NCI-H1417 (cell line): ENCODE data around the gene SP5.
"Not testable (repeated sequence)": the region's sequence is repeated elsewhere in the genome, so short reads cannot be mapped to it uniquely, and the experiment has no call there.

Experiments
- DNase-seq, 3 experiments: peaks; one replicate each; lab custom pipeline; 2025; lab: John Stamatoyannopoulos, UW

Gene SP5

GRCh38 chr2:170739048-170739447 lies 23.9 kb downstream of the SP5 start:
- no peak for DNase-seq

GRCh38 chr2:170739507-170740046 lies 24.4 kb downstream of the SP5 start:
- no peak for DNase-seq

DNA sequence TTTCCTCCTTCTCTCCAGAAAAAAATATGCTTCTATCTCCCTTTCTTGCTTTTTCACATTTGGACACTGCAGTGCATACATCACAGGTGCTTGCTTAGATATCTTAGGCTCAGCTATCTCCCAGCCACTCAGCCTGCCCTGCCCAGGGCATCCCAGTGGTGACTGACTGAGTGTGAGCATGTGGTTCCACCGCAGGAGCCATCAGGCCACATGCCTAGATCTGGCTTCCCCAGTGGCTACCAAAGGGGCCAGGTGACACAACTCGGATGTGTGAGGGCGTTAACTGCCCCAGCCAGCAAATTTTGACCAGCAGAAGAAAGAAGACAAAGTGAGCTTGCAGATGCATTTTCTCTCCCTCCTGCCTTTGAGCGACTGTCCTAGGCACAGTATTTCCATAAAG lies 25.5 kb downstream of the SP5 start:
- no peak for DNase-seq

GRCh38 chr2:170742000-170742399 lies 26.9 kb downstream of the SP5 start:
- no peak for DNase-seq

GRCh38 chr2:170742896-170743529 lies 27.9 kb downstream of the SP5 start:
- DNase-seq = no peak

GRCh38 chr2:170743530-170744239 lies 28.5 kb downstream of the SP5 start:
- DNase-seq = no peak

DNA sequence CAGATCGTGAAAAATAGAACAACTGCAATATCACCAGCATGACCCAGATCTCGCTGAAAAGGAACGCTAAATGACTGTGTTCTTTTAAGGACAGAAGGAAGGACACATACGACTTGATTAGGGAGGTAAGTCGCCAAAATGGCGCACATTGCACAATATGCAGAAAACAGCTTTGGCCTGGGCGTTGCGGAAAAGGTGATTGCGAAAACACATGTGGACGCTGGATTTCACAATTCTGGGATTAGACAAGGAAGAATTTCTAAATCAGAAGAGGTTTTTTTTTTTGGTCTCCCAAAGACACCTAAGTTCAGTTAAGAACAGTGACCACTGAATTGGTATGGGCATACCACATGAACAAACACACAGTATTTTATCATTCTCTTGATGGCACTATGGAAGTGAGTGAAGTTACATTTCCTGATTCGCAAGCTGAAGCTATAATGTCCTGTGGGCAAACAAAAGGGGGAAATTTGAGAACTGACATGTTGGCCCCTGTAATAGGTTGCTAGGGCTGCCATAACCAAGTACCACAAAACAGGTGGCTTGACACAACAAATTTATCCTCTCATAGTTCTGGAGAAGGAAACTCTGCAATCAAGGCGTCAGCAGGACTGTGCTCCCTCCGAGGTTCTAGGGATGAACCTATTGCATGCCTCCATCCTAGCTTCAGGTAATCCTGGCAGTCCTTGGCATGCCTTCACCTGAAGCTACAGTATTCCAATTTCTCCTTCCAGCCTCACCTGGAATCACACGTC lies 29.3 kb downstream of the SP5 start:
- no peak for DNase-seq

- no peak for DNase-seq
These were observed 30.2 kb downstream of the SP5 start for GRCh38 chr2:170745305-170745704.

- no peak for DNase-seq
These were observed 32.8 kb downstream of the SP5 start for GRCh38 chr2:170747921-170748320.

DNA sequence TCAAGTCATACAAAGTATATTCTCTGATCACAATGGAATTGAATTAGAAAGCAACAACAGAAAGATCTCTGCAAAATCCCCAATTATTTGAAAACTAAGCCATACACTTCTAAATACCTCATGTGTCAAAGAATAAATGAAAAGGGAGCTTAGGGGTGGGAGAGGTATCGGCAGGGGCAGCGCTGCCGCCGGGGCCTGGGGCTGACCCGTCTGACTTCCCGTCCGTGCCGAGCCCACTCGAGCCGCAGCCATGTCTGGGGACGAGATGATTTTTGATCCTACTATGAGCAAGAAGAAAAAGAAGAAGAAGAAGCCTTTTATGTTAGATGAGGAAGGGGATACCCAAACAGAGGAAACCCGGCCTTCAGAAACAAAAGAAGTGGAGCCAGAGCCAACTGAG lies 36.4 kb downstream of the SP5 start:
- DNase-seq = not testable (repeated sequence)

GRCh38 chr2:170761572-170761971 lies 46.4 kb downstream of the SP5 start:
- DNase-seq = no peak

DNA sequence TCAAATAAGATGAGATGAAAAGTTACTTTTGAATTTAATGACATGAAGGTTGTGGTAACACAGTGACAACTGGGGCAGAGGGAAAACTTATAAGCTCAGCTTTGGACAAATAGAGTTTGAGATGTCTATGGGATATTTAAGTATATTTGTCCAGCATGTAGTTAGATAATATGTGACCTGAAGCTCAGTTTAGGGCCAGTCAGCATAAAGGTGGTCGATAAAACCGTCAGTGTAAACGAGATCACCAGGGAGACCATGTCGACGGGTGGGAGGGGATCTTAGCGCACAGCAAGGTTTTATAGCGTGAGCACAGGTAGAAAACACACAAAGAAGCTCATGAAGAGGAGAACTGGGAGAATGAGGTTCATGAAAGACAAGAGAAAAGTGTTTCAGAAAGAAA lies 47.6 kb downstream of the SP5 start:
- no peak for DNase-seq

GRCh38 chr2:170763232-170763631 lies 48.1 kb downstream of the SP5 start:
- no peak for DNase-seq

DNA sequence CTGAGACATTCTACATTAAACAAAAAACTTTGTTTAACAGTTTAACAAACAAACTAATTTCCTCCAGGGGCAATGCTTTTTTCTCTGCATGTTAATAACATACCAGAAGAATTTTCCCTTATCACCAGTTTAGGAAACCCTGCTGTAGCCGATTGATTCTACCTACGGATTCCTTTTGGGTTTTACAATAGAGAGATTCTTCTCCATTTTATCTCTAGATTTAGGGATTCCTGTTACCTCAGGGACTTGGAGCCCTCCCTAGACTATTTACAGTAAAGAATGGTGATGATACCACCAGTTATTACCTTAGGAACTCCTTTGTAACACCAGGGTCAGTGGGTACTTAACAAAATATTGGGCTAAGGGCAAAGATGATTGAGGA lies 49.7 kb downstream of the SP5 start:
- no peak for DNase-seq

DNA sequence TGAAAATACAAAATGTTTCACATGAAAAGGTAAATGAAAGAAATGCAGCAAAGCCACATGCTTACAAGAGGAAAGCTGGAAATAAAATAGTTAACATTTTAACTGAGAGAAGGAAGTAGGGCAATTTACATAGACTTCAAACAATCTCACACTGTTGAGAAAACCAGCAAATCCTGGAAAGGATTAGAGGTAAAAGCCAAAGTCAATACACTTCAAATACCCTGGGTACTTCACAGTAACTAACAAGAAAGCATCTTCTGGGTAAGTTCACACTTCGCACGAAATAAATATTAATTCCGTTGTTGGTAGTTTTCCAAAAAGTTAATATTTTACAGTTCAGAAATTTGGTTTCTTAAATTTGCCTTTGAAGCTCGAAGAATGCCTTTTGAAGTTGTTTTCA lies 51.6 kb downstream of the SP5 start:
- no peak for DNase-seq
